Neural crest cell (in vitro differentiated cells): ENCODE data around the gene TKFC. TPM values are rescaled to one million over a fixed set of nuclear protein-coding genes. Genes with fewer than 3 reads are reported as not detected.

ENCODE experiments used
- DNase-seq: peaks from one replicate; pipeline ENCODE4 v3.0.0; 2021; ENCODE audit warnings: low read depth, mixed read lengths, low spot score
- H3K27ac Mint-ChIP-seq: one replicate; pipeline ENCODE4 v1.8.0; 2021; ENCODE audit warnings: mild to moderate bottlenecking, mixed read lengths; ENCODE audit not compliant: unreplicated experiment
- H3K27me3 Mint-ChIP-seq: 2 replicates; pipeline ENCODE4 v1.8.0; 2021; ENCODE audit warnings: low read depth, mild to moderate bottlenecking, mixed read lengths
- H3K36me3 Mint-ChIP-seq: 2 replicates; pipeline ENCODE4 v1.8.0; 2021; ENCODE audit warnings: low read depth, mild to moderate bottlenecking, mixed read lengths
- H3K4me1 Mint-ChIP-seq: 2 replicates; pipeline ENCODE4 v1.8.0; 2021; ENCODE audit warnings: mixed read lengths
- H3K4me3 Mint-ChIP-seq: one replicate; pipeline ENCODE4 v1.8.0; 2021; ENCODE audit warnings: mild to moderate bottlenecking, mixed read lengths
- H3K9me3 Mint-ChIP-seq: 2 replicates; pipeline ENCODE4 v1.8.0; 2021; ENCODE audit warnings: mixed read lengths
- long read RNA-seq: library from polyadenylated mRNA; unstranded; transcript quantifications from one replicate; pipeline ENCODE4 v2.0.0, GENCODE V29; 2020
- total RNA-seq: library from RNA; stranded (reverse); gene quantifications from 2 replicates; pipeline ENCODE4 v1.2.1, GENCODE V29; 2021
- TF ChIP-seq, protein P1 (sequence below): fragments of 200-600 bp; sonication (generic); conservative IDR thresholded peaks from 2 replicates; pipeline ENCODE4 v1.5.0; 2021; ENCODE audit warnings: antibody characterized with exemption, mild to moderate bottlenecking

TKFC gene, protein sequence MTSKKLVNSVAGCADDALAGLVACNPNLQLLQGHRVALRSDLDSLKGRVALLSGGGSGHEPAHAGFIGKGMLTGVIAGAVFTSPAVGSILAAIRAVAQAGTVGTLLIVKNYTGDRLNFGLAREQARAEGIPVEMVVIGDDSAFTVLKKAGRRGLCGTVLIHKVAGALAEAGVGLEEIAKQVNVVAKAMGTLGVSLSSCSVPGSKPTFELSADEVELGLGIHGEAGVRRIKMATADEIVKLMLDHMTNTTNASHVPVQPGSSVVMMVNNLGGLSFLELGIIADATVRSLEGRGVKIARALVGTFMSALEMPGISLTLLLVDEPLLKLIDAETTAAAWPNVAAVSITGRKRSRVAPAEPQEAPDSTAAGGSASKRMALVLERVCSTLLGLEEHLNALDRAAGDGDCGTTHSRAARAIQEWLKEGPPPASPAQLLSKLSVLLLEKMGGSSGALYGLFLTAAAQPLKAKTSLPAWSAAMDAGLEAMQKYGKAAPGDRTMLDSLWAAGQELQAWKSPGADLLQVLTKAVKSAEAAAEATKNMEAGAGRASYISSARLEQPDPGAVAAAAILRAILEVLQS
- total RNA-seq = 46.9 and 53.9 TPM in 2 replicates
- long read RNA-seq, full-length matches to known transcripts = 5 of 10 reads
- long read RNA-seq, partial matches to known transcripts = 4 of 10 reads
- long read RNA-seq, other reads (novel, unspliced or antisense) = 1 of 10 reads

DNA sequence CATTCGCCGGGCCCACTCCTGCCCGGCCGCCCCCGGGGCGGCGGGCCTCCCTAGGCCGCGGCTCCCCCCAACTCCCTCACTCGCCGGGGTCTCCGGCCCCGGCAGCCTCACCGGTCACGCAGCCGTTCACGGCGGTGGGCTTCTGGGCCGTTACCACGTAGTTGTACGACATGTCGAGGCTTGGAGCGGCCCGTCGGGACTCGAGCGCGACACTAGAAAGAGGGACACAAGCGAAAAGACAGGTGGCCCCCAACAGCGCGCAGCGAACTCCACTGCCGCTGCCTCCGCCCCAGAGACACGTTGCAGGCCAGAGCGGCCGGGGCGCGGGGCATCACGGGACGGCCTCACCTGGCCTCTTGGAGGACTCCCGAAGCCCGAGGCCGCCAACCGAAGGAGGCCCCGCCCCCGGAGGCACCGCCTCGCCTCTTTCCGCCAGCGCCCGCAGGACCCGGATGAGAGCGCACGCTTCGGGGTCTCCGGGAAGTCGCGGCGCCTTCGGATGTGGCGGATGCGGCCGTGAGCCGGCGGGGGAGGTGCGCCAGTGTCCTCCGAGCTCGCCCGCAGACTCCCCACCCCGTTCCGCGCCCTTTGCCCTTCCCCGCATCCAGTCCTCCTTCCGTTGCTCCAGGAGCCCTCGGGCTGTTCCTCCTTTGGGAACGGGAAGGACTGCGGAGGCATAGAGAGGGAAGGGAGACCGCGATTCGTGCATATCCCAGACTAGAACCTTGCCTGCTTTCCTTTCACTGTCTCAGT is at the start of gene TKFC, which contains the start of gene DDB1:
Gene TKFC, plus strand, starts transcription at position 432 of the 753 bp plus-strand sequence. CDS start 1,501 bp downstream, outside the sequence.
Gene DDB1, minus strand, starts transcription at position 309 of the 753 bp plus-strand sequence. Its CDS starts 137 bp downstream, at position 172.
- Mint-ChIP-seq H3K27me3 (no peaks in the 10 kb centered on the region), H3K4me3 (peak within 1 kb of the TSS; percentile 95), H3K27ac (peak within 1 kb of the TSS; percentile 97), H3K9me3 (no peaks in the 10 kb centered on the region), H3K4me1 (peaks cover 45% of the 10 kb centered on the region), H3K36me3 (peaks cover 5% of the 10 kb centered on the region)
- TF ChIP-seq, protein P1, sequence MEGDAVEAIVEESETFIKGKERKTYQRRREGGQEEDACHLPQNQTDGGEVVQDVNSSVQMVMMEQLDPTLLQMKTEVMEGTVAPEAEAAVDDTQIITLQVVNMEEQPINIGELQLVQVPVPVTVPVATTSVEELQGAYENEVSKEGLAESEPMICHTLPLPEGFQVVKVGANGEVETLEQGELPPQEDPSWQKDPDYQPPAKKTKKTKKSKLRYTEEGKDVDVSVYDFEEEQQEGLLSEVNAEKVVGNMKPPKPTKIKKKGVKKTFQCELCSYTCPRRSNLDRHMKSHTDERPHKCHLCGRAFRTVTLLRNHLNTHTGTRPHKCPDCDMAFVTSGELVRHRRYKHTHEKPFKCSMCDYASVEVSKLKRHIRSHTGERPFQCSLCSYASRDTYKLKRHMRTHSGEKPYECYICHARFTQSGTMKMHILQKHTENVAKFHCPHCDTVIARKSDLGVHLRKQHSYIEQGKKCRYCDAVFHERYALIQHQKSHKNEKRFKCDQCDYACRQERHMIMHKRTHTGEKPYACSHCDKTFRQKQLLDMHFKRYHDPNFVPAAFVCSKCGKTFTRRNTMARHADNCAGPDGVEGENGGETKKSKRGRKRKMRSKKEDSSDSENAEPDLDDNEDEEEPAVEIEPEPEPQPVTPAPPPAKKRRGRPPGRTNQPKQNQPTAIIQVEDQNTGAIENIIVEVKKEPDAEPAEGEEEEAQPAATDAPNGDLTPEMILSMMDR = no peak
- peak; percentile 96 for DNase-seq

DNA sequence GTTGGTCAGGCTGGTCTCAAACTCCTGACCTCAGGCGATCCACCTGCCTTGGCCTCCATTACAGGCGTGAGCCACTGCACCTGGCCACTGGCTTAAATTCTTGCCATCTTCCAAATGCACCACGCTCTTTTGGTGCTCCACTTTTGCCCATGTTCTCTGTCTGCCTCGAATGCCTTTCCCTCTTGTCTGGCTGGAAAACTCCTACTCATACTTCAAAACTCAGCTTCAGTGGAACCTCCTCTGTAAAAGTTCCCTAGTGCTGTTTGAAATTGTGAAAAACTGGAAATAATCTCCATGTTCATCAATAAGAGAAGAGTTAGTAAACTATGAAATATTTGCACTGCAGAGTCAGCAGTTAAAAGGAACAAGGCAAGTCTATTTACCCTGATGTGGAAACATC is 49.4 kb upstream of the TKFC start:
- Mint-ChIP-seq H3K9me3 (no peaks in the 10 kb centered on the region), H3K4me1 (peaks cover 3% of the 10 kb centered on the region), H3K27ac (no peak overlapping the region), H3K36me3 (peaks cover 32% of the 10 kb centered on the region), H3K4me3 (no peak overlapping the region), H3K27me3 (no peaks in the 10 kb centered on the region)
- TF ChIP-seq, protein P1 = no peak
- DNase-seq = no peak

DNA sequence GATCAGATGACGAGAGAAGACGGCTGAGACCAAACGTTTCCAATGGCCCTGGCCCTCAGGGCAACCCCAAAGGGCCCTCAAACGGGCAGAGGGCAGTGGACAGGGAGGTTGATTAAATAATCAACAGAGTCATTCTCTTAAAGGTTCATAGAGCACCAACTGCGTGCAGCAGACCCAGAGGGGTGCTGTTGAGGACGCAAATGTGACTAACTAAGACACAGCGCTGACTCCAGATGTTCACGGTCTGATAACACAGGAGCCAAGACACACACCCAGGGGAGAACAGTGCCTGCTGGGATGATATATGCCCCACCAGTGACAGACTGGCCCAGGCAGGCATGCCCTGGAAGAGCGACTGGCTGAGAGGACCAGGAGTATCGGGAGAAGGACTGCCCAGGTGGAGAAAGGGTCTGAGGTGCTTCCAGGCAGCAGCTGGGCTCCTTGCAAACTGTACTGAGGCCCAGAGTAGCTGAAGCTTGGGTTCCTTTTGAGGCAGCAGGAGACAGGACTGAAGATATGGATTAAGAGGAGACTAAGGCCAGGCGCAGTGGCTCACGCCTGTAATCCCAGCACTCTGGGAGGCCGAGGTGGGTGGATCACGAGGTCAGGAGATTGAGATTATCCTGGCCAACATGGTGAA is 45.6 kb upstream of the TKFC start:
- peak overlapping the region; percentile 64 for H3K27ac Mint-ChIP-seq

DNA sequence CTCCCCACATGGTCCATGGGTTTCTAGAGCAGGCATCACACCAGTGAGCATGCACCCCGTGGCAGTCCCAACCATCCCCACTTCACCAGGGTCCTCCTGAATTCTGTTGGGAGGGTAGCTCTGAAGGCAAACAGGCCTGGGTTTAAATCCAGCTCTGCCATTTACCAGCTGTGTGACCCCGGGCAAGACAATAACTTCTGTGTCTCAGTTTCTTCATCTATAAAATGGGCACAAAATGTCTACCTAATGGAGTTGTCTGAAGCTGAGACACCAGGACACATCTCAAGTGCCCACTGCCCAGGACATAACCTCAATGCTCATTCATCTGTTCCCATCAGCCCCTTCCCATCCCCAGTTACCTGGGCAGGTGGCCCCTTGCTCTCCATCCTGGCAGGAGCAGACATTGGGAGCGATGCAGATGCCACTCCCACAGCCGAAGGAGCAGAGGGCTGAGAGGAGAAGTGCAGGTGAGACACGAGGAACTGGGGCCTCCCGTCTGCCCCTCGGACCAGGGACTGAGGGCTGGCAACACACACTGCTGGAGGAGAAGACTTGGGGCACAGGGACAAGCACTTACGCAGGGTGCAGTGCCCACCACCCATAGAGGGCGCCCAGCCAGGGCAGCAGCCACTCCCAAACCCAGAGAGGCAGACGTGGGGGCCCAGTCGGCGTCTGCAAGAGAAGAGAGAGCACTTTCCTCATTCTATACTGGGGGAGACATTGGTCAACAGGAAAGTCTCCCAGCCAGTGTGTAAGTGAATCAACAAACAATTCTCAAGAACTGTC is 41.9 kb upstream of the TKFC start:
- peaks cover 7% of the 10 kb centered on the region for H3K27me3 Mint-ChIP-seq
- no peaks in the 10 kb centered on the region for H3K9me3 Mint-ChIP-seq

More for the DNA sequence above, 45.6 kb upstream of the TKFC start:
- H3K9me3 Mint-ChIP-seq = no peaks in the 10 kb centered on the region
- peaks cover 25% of the 10 kb centered on the region for H3K36me3 Mint-ChIP-seq
- H3K27me3 Mint-ChIP-seq = no peaks in the 10 kb centered on the region
- TF ChIP-seq, protein P1 = no peak
- peaks cover 4% of the 10 kb centered on the region for H3K4me1 Mint-ChIP-seq
- H3K4me3 Mint-ChIP-seq = no peak overlapping the region
- DNase-seq = no peak

More for the DNA sequence above, 41.9 kb upstream of the TKFC start:
- Mint-ChIP-seq H3K4me3 (peak overlapping the region; percentile 86), H3K36me3 (peaks cover 8% of the 10 kb centered on the region), H3K4me1 (peaks cover 21% of the 10 kb centered on the region), H3K27ac (no peak overlapping the region)
- no peak for DNase-seq
- TF ChIP-seq, protein P1 = no peak
